PC-9 (cell line): ENCODE results near the gene PHACTR3. TPM values are rescaled to one million over a fixed set of nuclear protein-coding genes. Genes with fewer than 3 reads are reported as not detected.

Experiments used
- BruUV-seq: library from RNA; stranded (reverse); fragments of 400-500 nt; replicated peaks from 2 replicates; lab custom pipeline; 2021; lab: Mats Ljungman, UMichigan
- CTCF ChIA-PET: fragments of 300-600 bp; sonication (Branson Sonifier 250); formaldehyde crosslinking; loops from one replicate; lab custom pipeline; 2022; ENCODE audit warnings: antibody characterized with exemption; lab: Charles Lee
- POLR2A ChIA-PET: fragments of 300-600 bp; sonication (Branson Sonifier 250); formaldehyde crosslinking; loops from one replicate; lab custom pipeline; 2022; ENCODE audit warnings: antibody characterized with exemption; ENCODE audit not compliant: unreplicated experiment; lab: Charles Lee
- DNase-seq, 2 experiments: peaks; one replicate each; pipeline versions ENCODE4 v3.0.0 to v3.0.0-alpha.2; 2015 to 2022; ENCODE audit warnings: mixed read lengths in 1 of 2
- H2AFZ ChIP-seq: fragments of 200-600 bp; sonication (generic); 2 replicates; pipeline ENCODE4 v1.8.1; 2017; ENCODE audit warnings: antibody characterized with exemption
- H3F3A ChIP-seq: fragments of 200-600 bp; sonication (generic); 2 replicates; pipeline ENCODE4 v1.8.1; 2017; ENCODE audit warnings: antibody characterized with exemption, mild to moderate bottlenecking, low read depth; ENCODE audit not compliant: insufficient read depth
- H3K27ac ChIP-seq: fragments of 200-600 bp; sonication (generic); 2 replicates; pipeline ENCODE4 v1.6.1; 2016; ENCODE audit warnings: mixed run types
- H3K27me3 ChIP-seq: fragments of 200-600 bp; sonication (generic); 2 replicates; pipeline ENCODE4 v1.6.1; 2016; ENCODE audit warnings: low read depth, mixed run types; ENCODE audit not compliant: insufficient read depth
- H3K36me3 ChIP-seq: fragments of 200-600 bp; sonication (generic); 2 replicates; pipeline ENCODE4 v1.6.1; 2016; ENCODE audit warnings: low read depth, mixed run types
- H3K4me1 ChIP-seq: fragments of 200-600 bp; sonication (generic); replicated peaks from 2 replicates; pipeline ENCODE4 v1.6.1; 2016; ENCODE audit warnings: mixed run types; ENCODE audit not compliant: insufficient read depth
- H3K4me2 ChIP-seq: fragments of 200-600 bp; sonication (generic); 2 replicates; pipeline ENCODE4 v1.6.1; 2017; ENCODE audit warnings: mixed run types
- H3K4me3 ChIP-seq: fragments of 200-600 bp; sonication (generic); 2 replicates; pipeline ENCODE4 v1.6.1; 2016; ENCODE audit warnings: mixed run types
- H3K79me2 ChIP-seq: fragments of 200-600 bp; sonication (generic); 2 replicates; pipeline ENCODE4 v1.6.1; 2017; ENCODE audit warnings: low read depth, mixed run types
- H3K9me2 ChIP-seq: fragments of 200-600 bp; sonication (generic); 2 replicates; pipeline ENCODE4 v1.8.1; 2017; ENCODE audit warnings: mild to moderate bottlenecking; ENCODE audit not compliant: insufficient read depth
- H3K9me3 ChIP-seq: fragments of 200-600 bp; sonication (generic); 2 replicates; pipeline ENCODE4 v1.8.1; 2016; ENCODE audit warnings: low read depth; ENCODE audit not compliant: insufficient read depth
- H4K20me1 ChIP-seq: fragments of 200-600 bp; sonication (generic); 2 replicates; pipeline ENCODE4 v1.8.1; 2017; ENCODE audit not compliant: insufficient read depth
- CTCF ChIP-seq: fragments of 200-600 bp; sonication (generic); conservative IDR thresholded peaks from 2 replicates; pipeline ENCODE4 v1.6.1; 2017; ENCODE audit warnings: mixed run types, antibody characterized with exemption, mild to moderate bottlenecking, moderate library complexity
- EZH2 ChIP-seq: fragments of 200-600 bp; sonication (generic); IDR thresholded peaks from 2 replicates; pipeline ENCODE4 v1.8.0; 2017; ENCODE audit warnings: antibody characterized with exemption, low read depth
- intact Hi-C: fragments of 100-400 bp; cut with micrococcal nuclease; formaldehyde crosslinking; loops from one replicate; pipeline ENCODE4 v1.10.0; 2022; ENCODE audit not compliant: unreplicated experiment
- total RNA-seq: library from RNA; stranded (reverse); gene quantifications from 2 replicates; pipeline ENCODE4 v1.2.3, GENCODE V29; 2021

The PHACTR3 gene
- total RNA-seq, 1 experiment from 2014 or later: 0.41 TPM

GRCh38 chr20:59578436-59579403 lies 25.6 kb upstream of the PHACTR3 start:
- BruUV-seq: no TSS peak
- H3K36me3 ChIP-seq: no peaks in the 10 kb centered on the region
- H2AFZ ChIP-seq: no peak overlapping the region
- H3K27me3 ChIP-seq: peaks cover 95% of the 10 kb centered on the region
- H3K4me3 ChIP-seq: no peak overlapping the region
- no peak overlapping the region for H3K4me2 ChIP-seq
- CTCF ChIA-PET: no interaction called here
- no peaks in the 10 kb centered on the region for H3K9me2 ChIP-seq
- H3K79me2 ChIP-seq: no peaks in the 10 kb centered on the region
- intact Hi-C loops: no loop called here
- H3K9me3 ChIP-seq: no peaks in the 10 kb centered on the region
- POLR2A ChIA-PET: no interaction called here
- DNase-seq: no peak
- no peaks in the 10 kb centered on the region for H3F3A ChIP-seq
- H3K27ac ChIP-seq: no peak overlapping the region
- H3K4me1 ChIP-seq: no peaks in the 10 kb centered on the region
- TF ChIP-seq CTCF: no peak
- TF ChIP-seq EZH2: no peak
- H4K20me1 ChIP-seq: no peaks in the 10 kb centered on the region; the same call in none of the 2 replicates

- Histone ChIP-seq H3K27me3 (peaks cover 95% of the 10 kb centered on the region), H3K79me2 (no peaks in the 10 kb centered on the region), H4K20me1 (no peaks in the 10 kb centered on the region; the same call in none of the 2 replicates), H3K9me3 (no peaks in the 10 kb centered on the region), H3K4me3 (no peak overlapping the region), H2AFZ (no peak overlapping the region), H3K4me1 (no peaks in the 10 kb centered on the region), H3K36me3 (no peaks in the 10 kb centered on the region), H3K4me2 (no peak overlapping the region), H3K27ac (no peak overlapping the region), H3K9me2 (no peaks in the 10 kb centered on the region), H3F3A (no peaks in the 10 kb centered on the region)
- no TSS peak for BruUV-seq
- DNase-seq: no peak
- intact Hi-C loops: no loop called here
- POLR2A ChIA-PET: no interaction called here
- CTCF ChIA-PET: no interaction called here
- TF ChIP-seq CTCF (no peak), EZH2 (no peak)
Observed at GRCh38 chr20:59579404-59580145, 24.8 kb upstream of the PHACTR3 start.

- TF ChIP-seq CTCF (no peak), EZH2 (no peak)
- POLR2A ChIA-PET: no interaction called here
- no peaks in the 10 kb centered on the region for H3K79me2 ChIP-seq
- no peak for DNase-seq
- no peaks in the 10 kb centered on the region for H3K9me3 ChIP-seq
- no peak overlapping the region for H3K4me3 ChIP-seq
- no peak overlapping the region for H2AFZ ChIP-seq
- H3K36me3 ChIP-seq: no peaks in the 10 kb centered on the region
- no peaks in the 10 kb centered on the region; the same call in none of the 2 replicates for H4K20me1 ChIP-seq
- intact Hi-C loops: no loop called here
- H3K4me1 ChIP-seq: no peaks in the 10 kb centered on the region
- no peaks in the 10 kb centered on the region for H3F3A ChIP-seq
- no peak overlapping the region for H3K4me2 ChIP-seq
- BruUV-seq: no TSS peak
- no peak overlapping the region for H3K27ac ChIP-seq
- H3K27me3 ChIP-seq: peaks cover 95% of the 10 kb centered on the region
- no peaks in the 10 kb centered on the region for H3K9me2 ChIP-seq
- CTCF ChIA-PET: no interaction called here
Observed at GRCh38 chr20:59580146-59580946, 24.0 kb upstream of the PHACTR3 start.
